SK-N-SH treated with all-trans-retinoic acid at 6 μM for 48 hours (cell line): ENCODE results near the gene OGFOD3.

ENCODE experiments used
- ATAC-seq: fragments of 200-7000 bp; cut with Tn5 transposase; 3 replicates; pipeline ENCODE4 v1.9.1; 2020; ENCODE audit warnings: mild to moderate bottlenecking, moderate library complexity
- ARNTL ChIP-seq: fragments of 450-650 bp; formaldehyde crosslinking; IDR thresholded peaks from 2 replicates; pipeline ENCODE4 v1.5.0; 2020; ENCODE audit warnings: low read depth, mild to moderate bottlenecking, moderate library complexity, borderline replicate concordance
- CREB5 ChIP-seq: fragments of 250-450 bp; sonication (Bioruptor Pico); IDR thresholded peaks from 2 replicates; pipeline ENCODE4 v1.5.1; 2020; ENCODE audit warnings: low read depth, mild to moderate bottlenecking, moderate library complexity
- CSRNP3 ChIP-seq: fragments of 250-450 bp; sonication (Bioruptor Pico); IDR thresholded peaks from 2 replicates; pipeline ENCODE4 v1.5.1; 2021; ENCODE audit warnings: mild to moderate bottlenecking, moderate library complexity
- ESRRG ChIP-seq: fragments of 250-450 bp; sonication (Bioruptor Pico); IDR thresholded peaks from 2 replicates; pipeline ENCODE4 v1.6.1; 2021; ENCODE audit warnings: mild to moderate bottlenecking
- GLIS3 ChIP-seq: fragments of 250-450 bp; sonication (Bioruptor Pico); IDR thresholded peaks from 2 replicates; pipeline ENCODE4 v1.5.0; 2020; ENCODE audit warnings: mild to moderate bottlenecking, moderate library complexity
- ISL1 ChIP-seq: fragments of 250-450 bp; sonication (Bioruptor Pico); IDR thresholded peaks from 2 replicates; pipeline ENCODE4 v2.1.2; 2022; ENCODE audit warnings: mild to moderate bottlenecking, moderate library complexity
- PATZ1 ChIP-seq: fragments of 250-450 bp; sonication (Bioruptor Pico); IDR thresholded peaks from 2 replicates; pipeline ENCODE4 v1.8.0; 2020; ENCODE audit warnings: mild to moderate bottlenecking, moderate library complexity, borderline replicate concordance
- POU6F1 ChIP-seq: fragments of 250-450 bp; sonication (Bioruptor Pico); IDR thresholded peaks from 2 replicates; pipeline ENCODE4 v1.8.0; 2021; ENCODE audit warnings: low read depth, mild to moderate bottlenecking, moderate library complexity, borderline replicate concordance
- PPARA ChIP-seq: fragments of 250-450 bp; sonication (Bioruptor Pico); IDR thresholded peaks from 2 replicates; pipeline ENCODE4 v1.5.0; 2020; ENCODE audit warnings: mild to moderate bottlenecking, borderline replicate concordance
- RARB ChIP-seq: fragments of 250-450 bp; sonication (Bioruptor Pico); IDR thresholded peaks from 2 replicates; pipeline ENCODE4 v1.8.0; 2021; ENCODE audit warnings: mild to moderate bottlenecking, moderate library complexity
- TCF4 ChIP-seq: fragments of 250-450 bp; sonication (Bioruptor Pico); IDR thresholded peaks from 2 replicates; pipeline ENCODE4 v1.8.0; 2021; ENCODE audit warnings: mild to moderate bottlenecking, moderate library complexity, borderline replicate concordance
- TOX ChIP-seq: fragments of 250-450 bp; sonication (Bioruptor Pico); IDR thresholded peaks from 2 replicates; pipeline ENCODE4 v1.8.0; 2021; ENCODE audit warnings: mild to moderate bottlenecking, moderate library complexity, borderline replicate concordance
- TSHZ2 ChIP-seq: fragments of 250-450 bp; sonication (Bioruptor Pico); IDR thresholded peaks from 2 replicates; pipeline ENCODE4 v1.5.0; 2020; ENCODE audit warnings: mild to moderate bottlenecking, moderate library complexity
- ZC3H10 ChIP-seq: fragments of 250-450 bp; sonication (Bioruptor Pico); IDR thresholded peaks from 2 replicates; pipeline ENCODE4 v1.5.1; 2021; ENCODE audit warnings: mild to moderate bottlenecking, moderate library complexity
- ZFP30 ChIP-seq: fragments of 450-650 bp; formaldehyde crosslinking; IDR thresholded peaks from 2 replicates; pipeline ENCODE4 v1.5.0; 2022; ENCODE audit warnings: mild to moderate bottlenecking, moderate library complexity
- ZNF565 ChIP-seq: fragments of 450-650 bp; formaldehyde crosslinking; conservative IDR thresholded peaks from 2 replicates; pipeline ENCODE4 v1.5.0; 2020; ENCODE audit warnings: low read depth, mild to moderate bottlenecking, moderate library complexity
- ZNF70 ChIP-seq: fragments of 450-650 bp; formaldehyde crosslinking; IDR thresholded peaks from 2 replicates; pipeline ENCODE4 v1.5.0; 2020; ENCODE audit warnings: mild to moderate bottlenecking, moderate library complexity
- ZNF8 ChIP-seq: fragments of 450-650 bp; formaldehyde crosslinking; IDR thresholded peaks from 2 replicates; pipeline ENCODE4 v1.5.0; 2020; ENCODE audit warnings: mild to moderate bottlenecking, moderate library complexity

Gene OGFOD3

GRCh38 chr17:82390015-82390859 lies 28.1 kb downstream of the OGFOD3 start:
- no peak for ATAC-seq
- TF ChIP-seq PPARA (CRISPR knock-in tag) (no peak), PATZ1 (CRISPR knock-in tag) (no peak), CREB5 (CRISPR knock-in tag) (no peak), ZC3H10 (no peak), TOX (no peak), ARNTL (no peak), POU6F1 (CRISPR knock-in tag) (no peak)

- no peak for TF ChIP-seq TOX
- no peak for TF ChIP-seq ZNF70 (CRISPR knock-in tag)
- no peak for TF ChIP-seq RARB (CRISPR knock-in tag)
- no peak for TF ChIP-seq ZFP30 (CRISPR knock-in tag)
- TF ChIP-seq ZNF565 = no peak
- TF ChIP-seq TCF4 (CRISPR knock-in tag) = no peak
- no peak for TF ChIP-seq ZNF8 (CRISPR knock-in tag)
- no peak for TF ChIP-seq CREB5 (CRISPR knock-in tag)
- TF ChIP-seq CSRNP3 = no peak
- TF ChIP-seq PATZ1 (CRISPR knock-in tag) = no peak
- no peak for ATAC-seq
Observed at GRCh38 chr17:82389379-82389778, 29.0 kb downstream of the OGFOD3 start.

GRCh38 chr17:82388922-82389283 lies 29.5 kb downstream of the OGFOD3 start:
- no peak for ATAC-seq
- TF ChIP-seq ARNTL (no peak), CSRNP3 (no peak), TSHZ2 (no peak), TOX (no peak), POU6F1 (CRISPR knock-in tag) (no peak), ISL1 (CRISPR knock-in tag) (no peak), CREB5 (CRISPR knock-in tag) (no peak), ZFP30 (CRISPR knock-in tag) (no peak), TCF4 (CRISPR knock-in tag) (no peak), ESRRG (no peak), GLIS3 (CRISPR knock-in tag) (no peak)
